ENCODE measurements around the gene ZC3H14.

GRCh38 chr14:88621100-88621499 lies 58.3 kb downstream of the ZC3H14 start:
- TF ChIP-seq CTCF (IDR thresholded peaks at IDR 0.05): no peak
- TF ChIP-seq MAX (IDR thresholded peaks at IDR 0.05; ENCODE audit: low read depth): no peak
- no peak for TF ChIP-seq TCF12 (IDR thresholded peaks at IDR 0.05)
- TF ChIP-seq TEAD4 (IDR thresholded peaks at IDR 0.05; ENCODE audit: borderline replicate concordance, insufficient read depth): no peak
- no peak for TF ChIP-seq SMC3 (IDR thresholded peaks at IDR 0.05; ENCODE audit: low read depth, low read length)
- TF ChIP-seq EP300 (IDR thresholded peaks at IDR 0.05; ENCODE audit: borderline replicate concordance in 1 of 2, low read depth in 1 of 2, low read length in 1 of 2): no peak
- no peak for TF ChIP-seq TAF1 (IDR thresholded peaks at IDR 0.05; ENCODE audit: borderline replicate concordance, low read depth, low read length)
- no peak for TF ChIP-seq YY1 (IDR thresholded peaks at IDR 0.05; ENCODE audit: low read depth)
- TF ChIP-seq MXI1 (IDR thresholded peaks at IDR 0.05; ENCODE audit: low read depth, low read length): no peak

All from SK-N-SH (cell line).